HG02759 (cell line): ENCODE measurements around the gene LRP6.

Experiments
- ATAC-seq: cut with Tn5 transposase; IDR thresholded peaks from one replicate; pipeline ENCODE4 v1.9.1; 2021; ENCODE audit warnings: mild to moderate bottlenecking, moderate library complexity; ENCODE audit not compliant: unreplicated experiment

The LRP6 gene

GRCh38 chr12:12083688-12084087 is 183.2 kb downstream of the LRP6 start:
- no peak for ATAC-seq

- peak; percentile 80 for ATAC-seq
Measured at GRCh38 chr12:12081836-12082497, 184.9 kb downstream of the LRP6 start.

- ATAC-seq = no peak
Measured at GRCh38 chr12:12079291-12079690, 187.6 kb downstream of the LRP6 start.

GRCh38 chr12:12072064-12072760 is 194.6 kb downstream of the LRP6 start:
- peak; percentile 47 for ATAC-seq

- no peak for ATAC-seq
Measured at GRCh38 chr12:12070674-12071656, 195.9 kb downstream of the LRP6 start, which contains the start of gene BCL2L14. Gene BCL2L14 (plus strand): TSS chr12:12070939. CDS start chr12:12079306, 8,367 bp downstream.

- ATAC-seq = no peak
Measured at GRCh38 chr12:12069821-12070548, 196.9 kb downstream of the LRP6 start.

GRCh38 chr12:12068751-12069150 is 198.1 kb downstream of the LRP6 start:
- no peak for ATAC-seq
